ENCODE results near the gene GRID1.

The GRID1 gene

DNA sequence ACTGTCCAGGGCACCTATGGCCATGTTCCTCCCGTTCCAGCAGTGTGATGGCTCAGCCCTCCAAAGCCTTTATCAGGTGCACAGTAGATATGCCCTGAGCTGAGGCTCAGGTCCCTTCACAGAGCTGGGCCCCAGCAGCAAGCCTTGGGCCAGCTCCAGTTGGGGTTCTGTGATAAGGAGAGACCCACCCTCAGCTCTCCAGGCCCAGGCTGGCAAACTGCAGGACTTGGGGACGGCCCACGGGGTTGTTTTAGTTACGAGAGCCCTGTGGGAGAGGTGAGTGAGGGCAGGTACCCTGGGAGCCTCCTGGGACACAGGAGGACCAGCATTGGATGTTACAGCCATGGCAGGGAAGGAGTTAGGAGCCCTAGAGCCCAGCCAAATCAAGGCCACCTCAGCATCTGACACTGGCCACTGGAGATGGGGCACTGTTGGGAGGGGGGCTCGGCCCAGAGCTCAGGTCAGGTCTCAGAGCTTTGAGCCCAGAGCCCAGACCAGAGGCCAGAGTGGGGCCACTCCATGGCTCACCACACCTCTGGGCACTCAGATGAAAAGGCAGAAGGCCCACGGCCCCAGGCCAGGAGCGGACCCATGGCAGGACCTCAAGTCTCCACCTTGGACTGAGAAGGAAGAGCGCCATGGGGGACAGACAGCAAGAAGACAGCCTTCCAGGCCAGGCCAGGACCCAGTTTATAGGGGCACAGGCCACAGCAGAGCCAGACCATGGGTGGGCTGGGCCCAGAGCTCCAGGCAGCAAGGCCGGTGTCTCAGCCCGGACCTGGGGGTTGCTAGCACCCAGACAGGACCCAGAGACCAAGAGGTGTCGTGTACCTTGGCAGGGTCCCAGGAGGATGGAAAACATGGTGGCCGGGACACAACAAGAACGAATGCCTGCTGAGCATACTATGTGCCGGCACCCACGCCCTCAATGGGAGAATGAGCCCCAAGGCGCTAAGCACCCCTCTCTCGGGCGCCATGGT, 12.8 kb downstream of the GRID1 start:
- DNase-seq: no peak

DNA sequence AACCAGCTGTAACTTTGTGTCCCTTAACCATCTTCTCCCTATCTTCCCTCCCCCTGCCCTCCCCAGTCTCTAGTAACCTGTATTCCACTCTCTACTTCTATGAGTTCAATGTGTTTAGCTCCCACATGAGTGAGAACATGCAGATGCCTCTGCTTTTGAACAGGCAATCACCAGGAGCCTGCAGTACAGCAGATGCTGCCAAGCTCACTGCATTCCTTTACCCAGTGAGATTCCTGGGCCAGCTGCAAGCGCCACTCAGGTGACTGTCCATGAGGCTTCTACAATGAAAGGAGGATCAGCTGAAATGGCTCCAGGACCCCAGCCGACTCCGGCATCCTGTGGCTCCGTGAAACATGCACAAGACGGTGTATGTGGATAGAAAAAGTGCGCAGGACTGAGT, 15.7 kb downstream of the GRID1 start:
- DNase-seq: no peak

DNA sequence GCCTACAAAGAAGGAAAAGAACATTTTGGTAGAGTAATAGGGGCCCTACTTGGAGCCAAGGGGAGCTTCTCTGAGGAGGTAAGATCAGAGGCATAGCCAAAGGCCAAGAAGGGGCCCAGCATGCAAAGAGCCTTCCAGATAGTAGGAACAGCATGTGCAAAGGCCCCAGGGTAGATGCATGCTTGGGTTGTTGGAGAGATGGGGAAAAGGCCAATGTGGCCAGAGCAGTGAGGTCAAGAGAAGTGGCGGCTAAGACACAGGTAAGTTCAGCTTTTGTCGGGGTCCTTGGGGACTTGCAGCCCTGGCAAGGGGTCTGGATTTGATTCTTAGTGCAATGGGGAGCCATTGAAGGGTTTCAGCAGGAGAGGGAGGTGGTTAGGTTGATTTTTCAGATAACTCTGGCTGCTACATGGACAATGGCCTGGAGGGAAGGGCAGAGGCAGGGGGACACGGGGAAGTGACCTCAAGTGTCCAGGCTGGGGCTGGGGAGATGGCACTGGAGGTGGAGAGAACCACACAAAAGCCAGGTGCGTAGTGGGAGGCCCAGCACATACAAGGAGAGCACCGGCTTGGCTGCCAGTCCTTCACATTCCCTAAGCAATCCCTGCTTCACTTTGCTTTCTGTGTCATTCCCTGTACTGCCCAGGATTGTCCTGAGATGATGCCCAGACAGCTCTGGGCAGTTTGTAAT, 16.5 kb downstream of the GRID1 start:
- DNase-seq: no peak

DNA sequence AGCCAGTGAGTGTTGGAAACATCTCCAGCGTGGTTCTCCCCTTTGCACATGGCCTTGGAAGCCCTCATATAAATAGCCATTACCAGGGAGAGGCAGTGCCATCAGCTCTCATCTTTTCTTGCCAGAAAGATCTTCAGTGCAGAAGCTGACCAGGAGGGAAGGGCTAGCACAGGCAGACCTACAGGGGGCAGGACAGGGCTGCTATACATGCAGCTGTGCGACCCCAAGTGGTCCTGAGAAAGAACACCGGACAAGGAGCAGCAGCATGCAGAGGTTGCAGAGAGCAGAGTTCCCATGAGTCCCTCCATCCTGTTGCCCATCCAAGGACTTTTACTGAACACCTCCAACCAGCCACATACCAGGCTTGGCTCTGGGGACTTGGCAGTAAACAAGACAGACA, 17.1 kb downstream of the GRID1 start:
- DNase-seq: no peak

DNA sequence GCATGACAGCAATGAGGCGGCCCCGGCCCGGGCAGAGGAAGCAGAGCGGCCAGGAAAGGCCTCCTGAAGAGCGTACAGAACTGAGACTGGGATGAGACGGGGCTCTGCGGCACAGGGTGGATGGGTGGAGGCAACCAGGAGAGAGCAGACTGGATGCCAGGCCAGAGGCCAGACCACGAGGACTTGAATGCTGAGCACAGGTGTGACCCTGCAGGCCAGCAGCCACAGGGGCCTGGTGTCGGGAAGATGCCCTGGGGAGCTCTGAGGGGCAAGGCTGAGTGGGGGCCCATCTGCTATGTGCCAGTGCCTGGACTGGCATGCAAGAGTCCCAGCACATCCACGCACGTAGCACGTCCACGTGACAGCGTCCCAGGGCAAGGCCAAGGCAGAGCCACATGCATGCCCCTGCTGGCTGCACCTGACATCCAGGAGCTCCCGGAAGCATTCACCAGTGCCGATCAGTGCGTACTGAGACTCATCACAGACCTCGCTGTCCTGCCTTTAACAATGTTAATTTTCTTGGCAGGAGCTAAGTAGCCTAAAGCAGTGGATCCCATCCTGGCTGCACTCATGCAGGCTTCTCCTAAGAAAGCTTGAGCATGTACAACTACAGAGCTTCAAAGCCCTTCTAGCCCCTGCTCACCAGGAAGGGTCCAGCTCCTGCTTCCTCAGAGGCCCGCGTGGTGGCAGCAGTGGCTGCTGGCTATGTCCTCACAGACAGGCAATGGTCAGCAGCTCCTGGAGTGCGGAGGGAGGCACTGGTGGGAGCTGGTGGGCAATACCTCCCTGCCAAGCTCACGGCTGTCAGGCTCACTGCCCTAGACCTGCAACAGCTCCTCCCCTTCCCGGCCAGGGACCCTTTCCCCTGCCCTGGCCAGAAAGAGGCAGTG, 18.0 kb downstream of the GRID1 start:
- DNase-seq: no peak

DNA sequence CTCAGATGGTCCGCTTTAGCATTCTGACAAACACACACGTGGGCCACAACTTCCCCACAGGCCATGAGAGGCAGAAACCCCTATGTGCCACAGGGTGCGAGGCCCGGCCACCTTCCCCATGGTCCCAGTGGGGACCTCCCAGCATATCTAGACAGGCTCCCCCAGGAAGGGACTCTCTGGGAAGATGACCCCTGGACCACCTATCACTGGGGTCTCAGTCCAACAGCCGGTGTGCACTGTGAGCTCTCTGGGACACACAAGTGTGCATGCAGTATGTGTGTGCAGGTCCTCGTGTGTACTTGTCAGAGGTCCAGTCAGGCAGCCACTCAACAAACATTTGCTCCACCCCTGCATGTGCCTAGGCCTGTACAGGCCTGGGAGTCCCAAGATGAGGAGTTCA, 18.7 kb downstream of the GRID1 start:
- no peak for DNase-seq

DNA sequence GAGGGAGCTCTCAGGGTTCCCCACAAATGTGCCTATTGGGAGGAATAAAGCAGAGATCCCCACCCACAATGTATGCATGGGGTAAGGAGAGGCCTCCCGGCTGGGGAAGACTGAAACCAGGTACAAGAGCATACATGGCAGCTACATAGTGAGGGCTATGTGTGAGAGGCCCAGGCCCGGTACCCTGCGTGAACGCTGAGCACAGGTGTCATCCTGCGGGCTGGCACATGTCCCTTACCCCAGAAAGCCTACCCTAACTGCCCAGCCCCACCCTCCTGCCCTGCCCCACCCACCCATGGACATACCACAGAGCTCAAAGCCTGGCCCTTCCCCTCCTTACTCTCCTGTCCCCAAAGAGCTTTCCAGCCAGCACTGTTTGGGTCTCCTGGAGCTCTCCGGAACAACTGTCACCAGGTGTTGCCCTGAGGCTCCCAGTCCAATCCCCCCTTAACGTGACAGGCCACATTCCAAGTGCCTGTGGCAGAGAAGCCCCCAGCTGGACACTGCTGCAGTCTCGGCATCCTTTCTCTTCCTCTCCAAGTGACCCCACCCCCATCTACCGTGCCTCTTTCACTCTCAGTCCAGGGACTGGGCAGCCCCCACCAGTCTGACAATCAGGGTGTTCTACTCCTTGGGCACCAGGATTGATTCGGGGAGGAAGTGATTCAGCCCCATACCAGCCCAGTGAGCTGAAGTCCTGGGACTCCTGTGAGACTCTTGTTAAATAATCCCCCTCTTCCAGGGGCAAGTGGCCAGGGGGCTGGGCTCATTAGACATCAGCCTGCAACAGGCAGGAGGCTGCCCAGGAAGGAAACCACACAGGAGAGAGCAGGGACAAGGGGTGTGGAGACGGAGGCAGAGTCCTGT, 19.6 kb downstream of the GRID1 start:
- no peak for DNase-seq

DNA sequence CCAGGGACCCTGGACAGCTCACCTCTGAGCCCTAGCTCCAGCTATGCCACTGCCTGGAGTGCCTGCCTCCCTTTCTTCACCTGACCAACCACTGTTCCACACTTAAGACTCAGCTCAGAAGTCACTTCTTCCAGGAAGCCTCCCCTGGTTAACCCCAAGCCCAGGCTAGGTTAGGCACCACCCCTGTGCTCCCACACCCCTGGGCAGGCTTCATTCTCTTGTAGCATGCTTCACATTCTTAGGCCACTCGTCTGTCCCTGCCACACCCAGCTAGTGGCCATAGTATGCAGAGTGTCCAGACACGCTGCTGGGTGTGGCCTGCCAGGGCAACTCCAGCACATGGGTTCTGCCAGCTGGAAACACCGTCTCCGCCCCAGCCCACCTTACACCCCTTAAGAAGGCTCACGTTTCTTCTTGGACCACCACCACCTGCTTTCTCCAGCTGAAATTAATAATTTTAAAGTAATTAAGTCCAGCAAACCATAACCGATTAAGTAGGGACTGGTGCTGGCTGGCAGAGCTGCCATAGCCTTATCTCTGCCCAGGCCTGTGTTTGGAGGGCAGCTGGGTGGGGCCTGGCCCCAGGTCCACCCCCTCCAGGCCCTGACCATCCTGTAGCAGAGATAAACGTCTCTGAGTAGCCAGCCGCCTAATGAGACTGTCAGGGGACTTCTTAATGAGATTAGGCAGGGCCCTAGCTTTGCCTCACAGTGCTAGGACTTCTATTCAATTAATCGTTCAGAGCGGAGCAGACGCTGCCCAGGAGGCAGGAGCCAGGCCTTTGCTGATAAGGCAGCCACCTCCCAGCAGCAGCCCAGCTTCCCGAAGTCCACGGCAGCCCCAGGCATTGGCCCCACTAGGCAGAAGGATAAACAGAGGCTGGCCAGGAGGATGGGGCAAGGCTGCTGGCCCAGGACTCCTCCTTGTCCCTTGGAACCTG, 20.5 kb downstream of the GRID1 start:
- DNase-seq: no peak

DNA sequence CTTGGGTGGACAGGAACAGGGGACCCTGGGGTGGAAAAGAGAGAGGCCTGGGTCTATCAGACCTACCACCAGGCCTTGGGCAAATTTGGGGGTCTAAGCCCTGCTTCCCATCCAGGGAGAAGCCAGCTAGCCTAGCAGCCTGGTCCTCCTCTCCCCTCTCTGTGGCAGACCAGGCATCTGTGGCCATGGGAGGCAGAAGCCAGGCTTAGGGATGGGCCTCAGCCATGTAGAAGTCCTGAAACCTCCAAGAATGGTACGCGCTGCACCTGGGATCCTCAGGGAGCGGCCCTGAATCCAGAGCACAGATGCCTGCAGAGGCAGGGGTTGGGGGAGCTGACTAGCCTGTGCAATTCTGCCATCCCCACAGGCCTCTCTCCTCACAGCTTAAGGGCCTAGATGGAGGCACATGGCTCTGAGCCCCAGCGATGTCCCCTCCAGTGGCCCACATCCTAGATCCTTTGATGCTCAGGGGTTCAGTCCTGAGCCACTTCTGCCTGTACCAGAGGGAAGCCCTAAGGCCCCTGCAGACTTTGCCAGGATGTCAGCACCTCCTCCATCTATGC, 21.2 kb downstream of the GRID1 start:
- no peak for DNase-seq

DNA sequence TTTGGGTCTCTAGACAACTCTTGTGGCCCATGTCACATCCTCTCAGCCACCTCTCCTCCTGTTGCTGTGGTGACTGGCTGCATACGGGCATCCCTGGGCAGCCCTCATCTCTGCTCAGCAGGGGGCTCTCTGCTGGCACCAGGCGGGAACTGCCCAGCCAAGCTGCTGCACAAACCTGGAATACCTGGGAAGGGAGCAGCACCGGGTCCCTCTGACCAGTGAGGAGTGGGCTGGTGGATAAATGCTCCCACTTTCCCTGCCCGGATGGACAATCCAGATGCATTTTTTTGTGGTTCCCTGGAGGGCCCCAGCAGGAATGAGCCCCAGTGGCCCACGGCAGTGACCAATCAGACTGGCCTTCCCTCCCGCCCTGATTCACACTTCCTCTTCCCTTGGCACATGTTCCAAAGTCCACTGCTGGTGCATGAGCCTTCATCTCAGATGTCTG, 21.9 kb downstream of the GRID1 start:
- DNase-seq: no peak

DNA sequence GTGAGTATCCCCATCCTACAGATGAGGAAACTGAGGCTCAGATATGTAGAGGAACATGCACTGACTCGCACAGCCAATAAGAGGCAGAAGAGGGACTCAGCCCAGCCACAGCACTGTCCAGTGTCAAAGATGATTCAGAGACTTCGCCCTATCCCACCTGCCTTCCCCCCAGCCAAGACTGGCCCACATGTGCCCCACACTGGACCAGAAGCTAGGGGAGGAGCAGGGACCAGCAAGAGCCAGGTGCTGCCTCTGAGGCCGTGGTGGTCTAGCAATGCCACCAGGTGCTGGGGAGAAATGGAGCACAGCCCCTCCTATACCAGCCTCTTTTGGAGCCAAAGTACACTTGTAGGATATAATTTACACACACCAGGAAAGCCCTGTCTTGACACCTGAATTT, 22.3 kb downstream of the GRID1 start:
- DNase-seq: no peak

DNA sequence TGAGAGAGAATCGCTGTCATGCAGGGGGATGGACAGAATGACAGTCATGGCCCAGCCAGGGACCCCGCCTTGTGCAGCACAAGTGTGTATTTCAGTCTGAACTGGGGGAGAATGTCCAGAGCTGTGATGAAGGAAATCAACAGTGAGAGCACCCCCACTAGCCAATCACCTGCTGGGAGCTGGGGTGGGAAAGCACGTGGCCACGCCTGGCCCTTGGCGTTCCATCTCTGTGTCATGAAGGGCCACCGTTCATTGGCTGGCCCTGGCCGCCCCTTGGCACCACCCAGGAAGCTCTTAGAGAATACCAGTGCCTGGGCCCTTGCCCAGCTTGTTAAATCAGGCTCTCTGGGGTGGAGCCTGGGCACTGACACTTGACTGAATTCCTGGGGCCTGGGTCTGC, 22.8 kb downstream of the GRID1 start:
- DNase-seq: no peak

DNA sequence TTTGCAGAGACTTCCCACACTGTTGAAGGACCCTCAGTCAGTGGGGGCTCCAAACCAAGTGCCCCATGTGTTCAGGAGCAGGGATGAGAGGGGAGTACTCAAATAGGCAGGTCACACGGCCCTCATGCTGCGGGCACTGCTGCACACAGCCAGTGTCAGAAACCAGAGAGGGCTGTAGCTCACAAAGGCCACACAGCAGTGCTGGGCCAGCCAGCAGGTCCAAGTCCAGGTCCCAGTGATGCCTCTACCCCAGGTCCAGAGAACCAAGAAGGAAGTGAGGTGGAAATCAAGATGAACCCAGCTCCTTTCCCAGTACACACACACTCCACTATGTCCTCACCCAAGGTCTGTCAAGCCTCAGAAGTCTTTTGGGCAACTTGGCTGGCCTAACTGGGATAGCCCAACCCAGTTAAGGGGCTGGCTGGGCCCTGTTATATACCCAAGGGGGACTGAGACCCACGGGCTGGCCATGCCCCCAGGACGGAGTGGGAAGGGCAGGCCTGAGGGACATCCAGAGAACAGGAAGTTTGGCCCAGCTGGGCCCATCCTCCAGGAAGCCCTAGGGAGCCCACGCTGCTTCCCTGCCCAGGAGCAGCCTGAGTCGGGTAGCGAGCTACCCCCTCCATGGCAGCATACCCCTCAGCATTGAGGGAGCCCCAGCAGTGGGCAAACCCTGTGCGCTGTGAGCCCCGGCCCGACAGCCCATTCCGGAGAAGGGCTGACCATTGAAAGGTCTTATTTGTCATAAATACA, 24.3 kb downstream of the GRID1 start:
- no peak for DNase-seq

DNA sequence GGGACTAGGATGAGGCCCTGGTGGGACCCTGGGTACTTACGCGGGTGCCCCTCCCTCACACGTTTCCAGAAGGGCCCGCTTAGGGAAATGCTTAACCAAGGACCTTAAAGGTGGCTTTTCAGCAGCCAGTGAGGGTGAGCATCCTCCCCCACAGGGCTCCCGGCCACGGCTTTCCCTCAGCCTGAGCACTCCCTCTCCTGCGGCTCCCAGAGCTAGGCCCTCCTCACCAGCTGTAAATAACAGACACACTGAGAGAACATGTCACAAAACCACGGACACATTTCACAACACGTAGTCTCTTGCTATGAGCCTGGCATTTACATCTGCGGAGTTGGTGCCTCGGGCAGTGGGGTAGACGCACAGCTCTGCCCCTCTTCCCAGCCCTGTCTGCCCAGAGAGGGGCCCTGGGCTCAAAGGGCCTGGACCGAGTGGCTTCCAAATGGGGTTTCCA, 25.2 kb downstream of the GRID1 start:
- DNase-seq: no peak

DNA sequence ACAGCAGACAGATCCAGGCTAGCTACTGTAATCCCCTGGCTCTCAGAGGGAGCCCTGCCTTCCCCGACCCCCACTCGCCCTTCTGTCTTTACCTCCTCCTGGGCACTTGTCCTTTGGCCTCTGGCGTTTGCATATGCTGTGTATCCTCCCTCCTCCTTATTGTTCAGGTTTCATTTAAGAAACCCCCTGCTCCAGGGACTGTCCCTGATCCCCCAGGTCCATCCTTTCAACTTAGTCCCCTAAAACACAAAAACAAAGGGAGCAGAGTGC, 25.7 kb downstream of the GRID1 start:
- DNase-seq: no peak

DNA sequence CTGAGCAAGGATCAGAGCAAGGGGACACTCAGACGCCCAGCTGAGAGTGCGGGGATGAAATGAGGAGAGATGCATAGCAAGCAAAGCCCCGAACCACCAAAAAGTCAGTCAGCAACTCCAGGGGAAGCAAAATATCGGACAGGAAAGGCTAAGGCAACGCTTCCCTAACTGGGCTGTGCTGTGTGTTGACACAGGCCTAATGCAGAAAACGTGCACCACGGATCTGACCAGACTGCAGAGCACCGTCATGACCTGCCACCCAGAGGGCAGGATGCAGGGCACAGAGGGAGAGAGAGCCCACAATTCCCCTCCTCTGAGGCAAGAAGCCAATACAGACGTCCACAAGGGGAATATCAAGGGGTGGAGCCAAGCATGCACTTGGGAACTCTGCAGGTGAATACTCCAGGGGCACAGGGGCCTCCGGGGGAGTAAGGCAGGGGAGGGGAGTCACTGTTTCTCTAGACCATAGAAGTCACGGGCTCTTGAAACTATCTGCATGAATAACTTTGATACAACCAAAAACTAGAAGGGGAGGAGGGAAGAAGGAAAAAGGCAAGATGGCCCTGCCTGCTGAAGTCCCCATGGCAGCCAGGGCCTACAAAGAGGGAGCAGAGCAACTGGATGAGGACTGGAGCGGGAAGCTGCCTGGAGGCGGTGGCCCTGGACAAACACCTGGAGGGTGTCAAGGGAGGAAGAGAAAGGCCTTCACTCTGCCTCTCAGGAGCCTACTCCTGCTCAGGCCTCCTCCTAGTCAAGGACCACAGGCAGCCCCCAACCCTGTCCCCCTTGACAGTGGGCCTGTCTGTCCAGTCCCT, 26.2 kb downstream of the GRID1 start:
- no peak for DNase-seq

DNA sequence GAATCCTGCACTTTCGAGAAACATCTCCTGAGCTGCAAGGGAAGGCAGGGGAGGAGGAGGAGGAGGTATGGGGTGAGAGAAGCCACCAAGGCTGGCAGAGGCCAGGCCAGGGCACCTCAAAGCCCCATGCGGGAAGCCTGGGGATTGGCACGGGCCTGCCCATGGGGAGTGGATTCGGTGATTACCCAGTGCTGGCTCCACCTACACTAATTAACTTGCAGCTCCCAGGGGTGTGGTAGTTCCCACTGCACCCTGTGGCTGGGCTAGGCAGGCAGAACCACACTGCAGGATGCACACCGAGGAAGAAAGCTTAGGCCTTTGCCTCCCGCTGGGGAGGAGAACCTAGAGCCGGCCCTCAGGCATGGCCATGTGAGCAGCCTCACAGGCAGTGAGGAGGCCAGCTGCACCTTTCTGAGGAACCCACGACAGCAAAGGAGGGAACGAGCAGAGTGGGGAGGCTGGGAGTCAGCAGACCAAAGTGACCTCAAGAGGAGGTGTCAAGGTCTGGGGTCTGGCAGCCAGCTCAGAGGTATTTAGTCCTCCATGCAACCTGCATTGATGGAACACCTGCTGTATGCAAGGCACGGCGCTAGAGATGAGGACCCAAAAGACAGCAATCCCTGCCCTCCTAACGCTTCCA, 27.2 kb downstream of the GRID1 start:
- no peak for DNase-seq

DNA sequence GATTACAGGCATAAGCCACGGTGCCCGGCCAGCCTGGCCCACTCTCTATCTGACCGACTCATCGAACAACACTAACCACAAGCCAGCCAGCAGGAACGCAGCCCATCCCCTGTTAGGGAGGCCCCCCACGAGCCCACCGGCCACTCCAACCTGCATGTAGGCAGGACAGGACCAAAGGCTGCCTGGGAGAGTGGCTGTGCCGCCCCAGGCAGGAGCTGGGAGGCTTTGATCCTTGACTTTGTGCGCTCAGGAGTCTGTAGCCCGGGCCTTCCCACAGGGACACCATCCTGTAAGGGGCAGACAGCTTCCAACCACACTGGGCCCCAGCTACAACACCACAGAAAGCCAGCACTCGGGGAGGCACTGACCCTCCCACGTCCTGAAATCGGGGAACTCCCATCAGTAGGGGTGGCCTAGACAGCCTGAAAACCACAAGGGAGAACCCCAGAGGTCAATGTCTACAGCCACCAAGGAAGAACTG, 29.4 kb downstream of the GRID1 start:
- no peak for DNase-seq
